ENCODE results near the gene ZSCAN23.

DNA sequence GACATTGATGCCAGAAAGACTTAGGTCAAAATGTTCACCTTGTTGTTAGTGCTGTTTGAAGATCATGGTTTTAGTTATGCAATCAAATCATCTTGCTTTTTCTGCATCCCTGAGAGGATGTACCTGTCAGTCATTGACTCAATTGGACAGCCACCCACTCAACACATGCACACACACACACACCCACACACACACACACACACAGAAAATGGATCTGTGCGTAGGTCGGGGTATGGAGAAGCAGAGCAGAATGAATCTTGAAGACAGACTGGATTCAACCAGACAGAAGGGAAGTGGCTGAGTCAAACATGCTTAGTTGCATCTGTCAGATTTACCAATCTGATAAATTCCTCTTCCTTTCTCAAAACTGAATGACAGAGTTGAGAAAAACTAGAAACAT lies 19.1 kb upstream of the ZSCAN23 start:
- TF ChIP-seq L3MBTL2 (conservative IDR thresholded peaks at IDR 0.05), result no peak
- TF ChIP-seq FOXM1 (IDR thresholded peaks at IDR 0.05; ENCODE audit: borderline replicate concordance), result no peak
- no peak for TF ChIP-seq SUZ12 (IDR thresholded peaks at IDR 0.05)
- TF ChIP-seq SP1 (IDR thresholded peaks at IDR 0.05), result no peak
- TF ChIP-seq BHLHE40 (IDR thresholded peaks at IDR 0.05; ENCODE audit: borderline replicate concordance), result no peak
- no peak for TF ChIP-seq ARNT (IDR thresholded peaks at IDR 0.05)
- no peak for TF ChIP-seq FOXA1 (IDR thresholded peaks at IDR 0.05)
- TF ChIP-seq ELF4 (IDR thresholded peaks at IDR 0.05), result no peak
- no peak for TF ChIP-seq PKNOX1 (IDR thresholded peaks at IDR 0.05)
- no peak for TF ChIP-seq LEF1 (IDR thresholded peaks at IDR 0.05; ENCODE audit: borderline replicate concordance)
- no peak; the same call in 1 of the 2 replicates for TF ChIP-seq TARDBP (IDR thresholded peaks at IDR 0.05)
- no peak for TF ChIP-seq FOXK2 (IDR thresholded peaks at IDR 0.05)
